ENCODE measurements around the gene TENT5A. TPM values are rescaled to one million over a fixed set of nuclear protein-coding genes. Genes with fewer than 3 reads are reported as not detected.

Gene TENT5A
- total RNA-seq, 1 donor from 2014 or later, result 2.3 TPM

GRCh38 chr6:81750681-81751387, 1.6 kb downstream of the TENT5A start:
- no peak for DNase-seq (ENCODE audit: low spot score)
- peaks cover 12% of the 10 kb centered on the region for H3K27me3 Mint-ChIP-seq (ENCODE audit: unreplicated experiment)
- peak overlapping the region; percentile 40 for H3K27ac Mint-ChIP-seq (ENCODE audit: unreplicated experiment)
- peak overlapping the region; percentile 94 for H3K4me3 Mint-ChIP-seq (ENCODE audit: unreplicated experiment)
- H3K36me3 Mint-ChIP-seq (ENCODE audit: low read depth, unreplicated experiment), result no peaks in the 10 kb centered on the region
- TF ChIP-seq CTCF (IDR thresholded peaks at IDR 0.05; ENCODE audit: unreplicated experiment), result no peak
- H3K9me3 Mint-ChIP-seq (ENCODE audit: unreplicated experiment), result no peaks in the 10 kb centered on the region
- H3K4me1 Mint-ChIP-seq (ENCODE audit: unreplicated experiment), result peaks cover 17% of the 10 kb centered on the region

GRCh38 chr6:81750200-81750599, 2.3 kb downstream of the TENT5A start:
- no peak for DNase-seq (ENCODE audit: low spot score)
- H3K9me3 Mint-ChIP-seq (ENCODE audit: unreplicated experiment), result no peaks in the 10 kb centered on the region
- peaks cover 17% of the 10 kb centered on the region for H3K4me1 Mint-ChIP-seq (ENCODE audit: unreplicated experiment)
- no peak overlapping the region for H3K27ac Mint-ChIP-seq (ENCODE audit: unreplicated experiment)
- peaks cover 12% of the 10 kb centered on the region for H3K27me3 Mint-ChIP-seq (ENCODE audit: unreplicated experiment)
- no peak for TF ChIP-seq CTCF (IDR thresholded peaks at IDR 0.05; ENCODE audit: unreplicated experiment)
- H3K36me3 Mint-ChIP-seq (ENCODE audit: low read depth, unreplicated experiment), result no peaks in the 10 kb centered on the region
- H3K4me3 Mint-ChIP-seq (ENCODE audit: unreplicated experiment), result no peak overlapping the region

- H3K4me3 Mint-ChIP-seq (ENCODE audit: unreplicated experiment), result no peak overlapping the region
- peaks cover 20% of the 10 kb centered on the region for H3K4me1 Mint-ChIP-seq (ENCODE audit: unreplicated experiment)
- no peaks in the 10 kb centered on the region for H3K9me3 Mint-ChIP-seq (ENCODE audit: unreplicated experiment)
- peaks cover 12% of the 10 kb centered on the region for H3K27me3 Mint-ChIP-seq (ENCODE audit: unreplicated experiment)
- TF ChIP-seq CTCF (IDR thresholded peaks at IDR 0.05; ENCODE audit: unreplicated experiment), result no peak
- no peak overlapping the region for H3K27ac Mint-ChIP-seq (ENCODE audit: unreplicated experiment)
- DNase-seq (ENCODE audit: low spot score), result no peak
- H3K36me3 Mint-ChIP-seq (ENCODE audit: low read depth, unreplicated experiment), result no peaks in the 10 kb centered on the region
Observed at GRCh38 chr6:81749707-81750106, 2.8 kb downstream of the TENT5A start.

- Mint-ChIP-seq H3K27ac (ENCODE audit: unreplicated experiment) (no peak overlapping the region), H3K27me3 (ENCODE audit: unreplicated experiment) (peaks cover 11% of the 10 kb centered on the region), H3K9me3 (ENCODE audit: unreplicated experiment) (no peaks in the 10 kb centered on the region), H3K4me1 (ENCODE audit: unreplicated experiment) (peaks cover 15% of the 10 kb centered on the region), H3K36me3 (ENCODE audit: low read depth, unreplicated experiment) (no peaks in the 10 kb centered on the region), H3K4me3 (ENCODE audit: unreplicated experiment) (no peak overlapping the region)
- no peak for DNase-seq (ENCODE audit: low spot score)
- no peak for TF ChIP-seq CTCF (IDR thresholded peaks at IDR 0.05; ENCODE audit: unreplicated experiment)
Observed at GRCh38 chr6:81748994-81749393, 3.5 kb downstream of the TENT5A start.

- H3K4me1 Mint-ChIP-seq (ENCODE audit: unreplicated experiment), result peaks cover 11% of the 10 kb centered on the region
Observed at GRCh38 chr6:81747327-81747726, 5.2 kb downstream of the TENT5A start.

More at GRCh38 chr6:81747327-81747726, 5.2 kb downstream of the TENT5A start:
- no peak for DNase-seq (ENCODE audit: low spot score)
- no peaks in the 10 kb centered on the region for H3K36me3 Mint-ChIP-seq (ENCODE audit: low read depth, unreplicated experiment)
- H3K4me3 Mint-ChIP-seq (ENCODE audit: unreplicated experiment), result no peak overlapping the region
- H3K27ac Mint-ChIP-seq (ENCODE audit: unreplicated experiment), result no peak overlapping the region
- H3K9me3 Mint-ChIP-seq (ENCODE audit: unreplicated experiment), result no peaks in the 10 kb centered on the region
- peaks cover 9% of the 10 kb centered on the region for H3K27me3 Mint-ChIP-seq (ENCODE audit: unreplicated experiment)
- TF ChIP-seq CTCF (IDR thresholded peaks at IDR 0.05; ENCODE audit: unreplicated experiment), result no peak
